Fibroblast of gingiva (primary cell): ENCODE results near the gene HEBP1.

Experiments
- DNase-seq: peaks from one replicate; pipeline ENCODE4 v3.0.0-alpha.2; 2011; ENCODE audit warnings: low read depth

Gene HEBP1

DNA sequence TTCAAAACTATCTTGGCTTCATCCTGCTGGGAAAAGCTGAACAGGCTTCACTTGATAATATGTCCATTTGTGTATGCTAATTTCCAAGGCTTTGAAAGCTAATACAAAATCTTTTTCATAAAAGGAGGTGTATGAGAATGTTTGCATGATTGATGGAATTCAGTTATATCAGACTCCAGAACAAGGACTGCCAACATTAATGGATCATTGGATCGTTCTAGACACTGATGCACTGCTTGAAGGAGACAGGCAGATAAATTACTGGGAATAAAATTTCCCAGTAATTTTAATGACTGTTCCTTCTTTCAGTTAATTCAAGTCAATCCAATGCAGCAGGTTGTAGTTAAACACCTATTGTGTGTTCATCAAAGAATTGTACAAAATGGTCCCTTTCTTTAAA, 48.6 kb downstream of the HEBP1 start:
- no peak for DNase-seq

DNA sequence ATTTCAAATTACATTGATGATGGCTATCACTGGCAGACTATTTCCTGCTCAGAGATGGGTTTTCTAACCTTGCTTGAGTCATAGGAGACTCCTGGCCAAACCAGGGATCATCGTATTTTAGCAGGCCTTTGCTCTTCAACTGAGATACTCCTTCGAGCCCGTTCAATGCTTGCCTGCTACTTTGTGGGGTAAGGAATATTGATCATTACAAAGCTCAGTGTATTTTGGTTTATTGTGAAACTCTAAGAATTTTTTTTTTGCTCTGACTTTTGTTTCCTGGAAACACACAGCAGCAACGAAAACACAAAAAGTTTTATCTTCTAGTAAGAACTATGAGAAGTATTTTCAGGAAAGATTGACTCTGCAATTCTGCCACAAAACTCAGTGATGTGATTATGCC, 52.2 kb downstream of the HEBP1 start:
- DNase-seq: no peak

DNA sequence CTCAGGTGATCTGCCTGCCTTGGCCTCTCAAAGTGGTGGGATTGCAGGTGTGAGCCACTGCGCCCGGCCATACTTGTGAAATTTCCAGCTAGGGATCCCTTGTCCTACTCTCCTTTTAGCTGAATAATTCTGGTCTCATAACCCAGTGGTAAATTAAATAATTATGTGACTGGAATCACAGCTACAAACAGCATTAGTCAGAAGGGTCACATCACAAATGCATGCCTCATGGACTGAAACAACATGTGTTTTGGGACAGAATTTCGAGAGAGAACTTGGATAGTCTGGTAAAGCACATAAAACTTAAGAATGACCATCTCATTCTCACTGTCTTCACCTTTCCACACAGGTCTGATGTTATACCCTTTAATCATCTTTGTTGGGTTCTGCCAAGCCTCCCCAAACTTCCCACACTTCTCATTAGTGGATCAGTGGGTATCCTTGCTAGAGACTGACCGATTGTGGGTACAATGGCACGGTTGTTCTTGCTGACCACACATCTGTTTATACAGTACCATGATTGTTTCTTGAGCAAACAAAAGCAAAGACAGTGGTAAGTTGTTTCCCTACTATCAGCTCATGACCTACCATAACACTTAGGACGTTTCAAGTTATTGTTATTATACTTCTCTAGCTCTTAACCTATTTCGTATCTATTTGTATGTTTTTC, 53.2 kb downstream of the HEBP1 start:
- DNase-seq: peak; percentile 26

DNA sequence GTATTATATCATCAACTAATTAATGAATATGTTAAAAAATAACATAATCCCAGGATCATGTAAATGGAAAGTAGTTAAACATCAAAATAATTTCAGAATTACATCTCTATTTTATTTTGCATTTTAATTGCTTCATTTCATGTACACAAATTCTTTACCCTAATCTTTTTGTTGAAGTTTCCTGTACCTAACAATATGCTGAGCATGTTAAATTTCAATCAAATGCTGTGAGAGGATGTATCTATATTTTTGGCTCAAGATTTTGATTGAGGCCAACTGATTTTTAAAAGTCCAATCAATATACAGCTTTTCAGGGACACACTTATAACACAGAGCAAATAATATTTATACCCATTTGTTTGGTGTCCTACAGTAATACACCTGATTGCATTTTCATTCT, 54.5 kb downstream of the HEBP1 start:
- no peak for DNase-seq

DNA sequence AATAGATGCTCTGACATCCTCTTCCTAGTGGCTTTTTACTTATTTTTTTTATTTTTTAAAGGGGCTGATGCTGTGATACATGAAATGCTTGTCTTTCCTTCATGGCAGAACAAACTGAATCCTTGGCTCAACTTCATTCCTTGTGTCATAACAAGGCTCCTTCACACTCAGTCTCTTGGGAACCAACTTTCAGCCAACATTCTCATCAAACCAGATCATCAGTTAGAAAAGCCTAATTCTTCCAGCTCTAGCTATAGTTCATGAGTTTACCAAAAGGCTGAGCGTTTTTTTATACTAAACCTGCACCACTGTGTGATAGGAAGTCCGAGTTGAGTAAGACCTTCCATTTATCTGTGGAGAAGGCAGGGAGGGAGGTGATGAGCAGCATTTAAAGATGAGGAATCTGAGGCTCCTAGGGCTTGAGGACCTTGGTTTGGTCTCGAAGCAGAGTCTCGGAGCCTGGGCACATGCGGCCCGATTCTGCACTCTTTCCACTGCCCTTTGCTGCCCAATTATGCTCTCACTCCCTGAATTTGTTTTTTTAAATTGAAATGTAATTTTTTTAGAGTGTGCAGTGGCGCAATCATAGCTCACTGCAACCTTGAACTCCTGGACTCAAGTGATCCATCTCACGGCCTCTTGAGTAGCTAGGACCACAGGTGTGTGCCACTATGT, 56.3 kb downstream of the HEBP1 start:
- peak; percentile 74 for DNase-seq

DNA sequence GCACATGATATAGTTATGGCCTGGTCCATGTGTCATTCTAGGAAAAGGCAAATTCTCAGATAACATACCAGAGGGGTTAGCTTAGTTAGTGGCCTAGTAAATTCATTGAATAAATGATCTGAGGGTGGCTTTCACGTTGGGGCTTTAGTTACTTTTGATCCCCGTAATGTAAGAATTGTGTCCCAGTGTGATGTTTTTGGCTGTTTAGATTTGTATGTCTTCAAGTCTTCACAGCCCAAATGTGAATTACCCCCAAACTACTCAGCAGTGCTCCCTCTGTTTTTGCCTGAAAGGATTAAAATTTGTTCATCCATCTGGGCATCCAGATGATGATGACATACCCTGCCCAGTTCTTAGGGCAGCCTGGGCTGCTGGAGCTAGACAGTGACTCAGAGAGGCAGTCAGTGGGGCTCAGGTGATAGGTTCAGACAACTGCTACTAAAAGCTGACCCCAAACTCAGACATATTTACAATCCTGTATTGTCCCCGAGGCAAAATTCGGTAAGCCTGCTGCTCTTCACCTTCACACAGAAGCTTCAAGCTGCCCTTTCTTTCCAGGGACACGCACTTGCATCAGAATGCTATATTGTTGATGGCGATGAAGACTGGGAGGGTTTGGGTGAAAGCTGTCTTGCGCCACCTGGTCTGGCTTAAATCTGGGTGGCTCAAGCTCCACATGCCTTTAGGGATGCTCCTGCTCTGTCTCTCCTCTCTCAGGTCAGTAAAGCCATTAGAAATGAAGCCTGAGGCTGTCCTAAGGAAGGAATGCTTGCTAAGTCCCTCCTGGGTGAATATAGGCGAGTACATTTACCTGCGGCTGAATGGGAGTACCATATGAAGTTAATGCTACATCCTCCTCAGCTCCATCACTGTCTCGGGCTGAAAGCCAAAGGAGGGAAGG, 58.4 kb downstream of the HEBP1 start:
- DNase-seq: no peak

DNA sequence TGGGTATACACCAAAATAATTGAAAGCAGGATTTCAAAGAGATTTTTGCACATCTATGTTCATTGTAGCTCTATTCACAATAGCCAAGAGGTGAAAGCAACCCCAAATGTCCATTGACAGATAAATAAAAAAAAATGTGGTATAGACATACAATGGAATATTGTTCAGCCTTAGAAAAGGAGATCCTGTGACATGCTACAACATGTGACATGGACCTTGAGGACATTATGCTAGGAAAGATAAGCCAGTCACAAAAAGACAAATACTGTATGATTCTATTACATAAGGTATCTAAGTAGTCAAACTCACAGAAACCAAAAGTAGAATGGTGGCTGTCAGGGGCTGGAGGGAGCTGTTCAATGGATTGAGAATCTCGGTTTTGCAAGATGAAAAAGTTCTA, 60.2 kb downstream of the HEBP1 start:
- no peak for DNase-seq

DNA sequence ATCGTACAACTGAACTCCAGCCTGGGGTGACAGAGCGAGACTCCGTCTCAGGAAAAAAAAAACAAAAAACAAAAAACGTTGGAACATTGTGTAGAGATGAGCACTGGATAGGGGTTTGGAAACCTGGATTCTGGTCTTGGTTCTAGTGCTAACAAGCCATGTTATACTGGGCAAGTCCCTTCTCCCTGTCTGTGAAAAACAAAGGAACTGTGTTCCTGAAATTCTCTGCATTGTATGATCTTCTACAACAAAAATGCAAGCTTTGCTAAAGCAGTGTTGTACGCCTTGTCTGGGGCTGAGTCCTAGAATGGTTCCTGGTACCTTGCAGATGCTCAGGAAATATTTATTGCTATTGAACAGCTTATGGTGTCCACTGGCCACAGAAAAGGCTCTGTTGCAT, 61.5 kb downstream of the HEBP1 start:
- no peak for DNase-seq

DNA sequence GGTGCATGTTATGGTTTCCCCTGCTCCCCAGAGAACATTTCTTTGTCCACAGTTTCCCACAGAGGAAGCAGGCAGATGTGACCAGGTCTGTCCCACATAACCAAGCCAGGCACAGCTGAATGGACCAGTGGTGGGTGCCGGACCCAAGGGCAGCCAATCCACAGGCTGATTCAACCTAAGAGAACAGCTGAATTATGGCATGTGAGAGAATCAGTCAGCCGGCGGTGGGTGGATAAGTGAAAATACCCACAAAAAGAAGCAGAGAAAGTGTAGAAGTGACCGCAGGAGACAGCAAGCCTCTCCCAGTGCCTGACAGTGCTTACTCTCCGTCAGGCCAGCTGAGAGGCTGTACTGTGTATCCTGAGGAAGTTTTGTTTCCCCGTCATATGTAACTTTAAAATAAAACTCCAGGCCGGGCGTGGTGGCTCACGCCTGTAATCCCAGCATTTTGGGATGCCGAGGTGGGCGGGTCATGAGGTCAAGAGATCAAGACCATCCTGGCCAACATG, 63.0 kb downstream of the HEBP1 start:
- DNase-seq: no peak

DNA sequence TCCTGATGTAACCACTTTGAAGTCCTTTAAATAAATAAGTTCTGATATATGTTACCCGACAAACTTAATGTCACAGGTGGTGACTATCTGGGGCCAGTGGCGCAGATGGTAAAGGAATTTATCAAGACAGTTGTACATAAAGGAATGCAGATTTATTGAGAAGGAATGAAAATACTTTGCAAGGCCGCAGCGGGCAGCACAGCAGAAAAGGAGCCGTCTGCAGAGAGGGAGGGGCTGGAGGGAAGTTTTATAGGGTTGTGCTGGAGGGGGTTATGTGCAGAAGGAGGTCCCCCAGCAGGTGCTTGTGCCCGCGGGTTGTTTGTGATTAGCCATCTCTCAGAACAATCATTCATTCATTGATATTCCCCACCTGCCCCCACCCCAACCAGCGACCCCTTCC, 65.5 kb downstream of the HEBP1 start:
- no peak for DNase-seq

DNA sequence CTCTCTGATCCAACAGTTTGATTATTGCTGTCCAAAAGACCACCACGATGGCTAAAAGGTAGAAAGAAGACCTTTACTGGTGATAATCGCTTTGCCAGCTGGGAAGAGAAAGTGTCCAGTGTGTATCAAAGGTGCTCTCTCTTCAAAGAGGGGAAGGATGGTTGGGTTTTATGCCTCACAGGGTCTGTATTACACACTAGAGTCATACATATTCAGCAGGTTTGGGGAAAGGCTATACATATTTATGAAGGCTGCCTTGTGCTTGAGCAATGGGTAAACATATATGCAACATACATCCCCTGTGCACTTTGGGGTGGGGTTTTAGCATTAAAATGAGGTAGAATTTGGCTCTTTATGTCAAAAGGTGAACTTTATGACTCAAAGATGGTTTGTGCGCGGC, 66.3 kb downstream of the HEBP1 start:
- no peak for DNase-seq

DNA sequence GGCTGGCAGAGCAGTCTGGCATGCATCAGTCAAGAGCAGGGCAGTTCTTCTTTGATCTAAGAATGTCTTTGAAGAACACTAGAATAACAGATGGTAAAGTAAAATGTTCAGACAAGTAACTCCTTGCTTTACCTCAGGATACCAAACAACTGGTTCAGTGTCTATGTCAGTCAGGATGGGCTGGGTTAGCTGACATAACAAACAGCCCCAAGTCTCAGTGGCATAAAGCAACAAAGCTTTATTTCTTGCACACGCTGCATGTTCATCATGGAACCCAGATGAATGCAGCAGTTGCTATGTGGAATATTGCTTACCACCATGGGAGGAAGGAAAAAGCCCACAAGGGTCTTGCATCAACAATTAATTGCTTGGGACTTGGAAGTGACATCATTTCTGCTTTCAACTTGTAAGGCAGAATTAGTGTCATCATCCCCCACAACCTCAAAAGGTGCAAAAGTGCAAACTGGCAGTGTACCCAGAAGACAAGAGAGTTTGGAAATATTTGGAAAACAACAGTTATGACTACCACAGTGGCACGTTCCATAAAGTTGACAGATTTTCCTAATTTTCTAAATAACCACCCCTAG, 69.3 kb downstream of the HEBP1 start:
- no peak for DNase-seq

DNA sequence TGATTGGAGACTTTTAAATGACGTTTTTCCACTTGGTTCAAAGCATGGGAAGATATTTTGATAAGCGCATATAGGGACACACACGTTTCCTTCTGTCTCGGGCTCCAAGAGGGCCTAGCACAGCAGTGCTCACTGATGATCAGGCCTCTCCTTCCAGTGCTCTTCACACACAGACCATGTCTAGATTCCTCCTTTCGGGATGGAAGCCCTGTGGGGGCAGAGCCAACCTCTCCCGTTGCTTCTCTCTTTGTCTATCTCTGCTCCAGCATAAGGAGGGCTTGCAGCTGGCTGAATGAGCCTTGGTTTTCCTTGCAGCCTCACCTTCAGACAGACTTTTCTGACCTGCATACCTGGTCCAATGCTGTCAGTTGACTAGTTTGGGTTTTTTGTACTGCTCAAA, 70.4 kb downstream of the HEBP1 start:
- no peak for DNase-seq

DNA sequence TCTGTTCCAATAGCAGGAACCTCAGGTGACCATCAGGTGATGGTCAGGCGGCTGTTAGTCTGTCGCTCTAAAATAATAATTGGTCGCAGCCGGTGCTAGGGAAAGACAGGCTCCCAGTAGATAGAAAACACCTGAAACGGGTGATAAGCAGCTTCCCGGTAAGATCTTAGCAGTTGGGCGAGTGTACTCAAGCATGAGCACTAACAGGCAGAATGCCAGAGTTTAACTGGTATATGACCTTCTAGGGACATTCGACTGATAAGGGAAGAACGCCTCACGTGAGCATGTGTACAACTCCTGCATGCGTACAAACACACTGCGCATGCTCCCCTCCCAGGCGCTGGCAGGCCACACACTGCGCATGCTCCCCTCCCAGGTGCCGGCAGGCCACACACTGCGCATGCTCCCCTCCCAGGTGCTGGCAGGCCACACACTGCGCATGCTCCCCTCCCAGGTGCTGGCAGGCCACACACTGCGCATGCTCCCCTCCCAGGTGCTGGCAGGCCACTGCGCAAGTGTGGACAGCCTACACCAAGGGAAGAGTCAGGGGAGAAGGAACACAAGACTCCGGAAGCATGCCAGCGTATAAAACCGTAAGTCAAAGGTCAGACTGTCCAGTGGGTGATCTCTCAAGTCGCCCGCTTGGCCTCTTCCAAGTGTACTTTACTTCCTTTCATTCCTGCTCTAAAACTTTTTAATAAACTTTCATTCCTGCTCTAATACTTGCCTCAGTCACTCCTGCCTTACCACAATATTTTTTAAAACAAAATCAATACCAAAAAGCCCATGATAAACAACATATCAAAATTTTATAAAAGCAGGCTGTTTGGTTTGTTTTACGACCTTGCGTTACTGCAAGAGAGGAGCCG, 72.6 kb downstream of the HEBP1 start:
- no peak for DNase-seq

DNA sequence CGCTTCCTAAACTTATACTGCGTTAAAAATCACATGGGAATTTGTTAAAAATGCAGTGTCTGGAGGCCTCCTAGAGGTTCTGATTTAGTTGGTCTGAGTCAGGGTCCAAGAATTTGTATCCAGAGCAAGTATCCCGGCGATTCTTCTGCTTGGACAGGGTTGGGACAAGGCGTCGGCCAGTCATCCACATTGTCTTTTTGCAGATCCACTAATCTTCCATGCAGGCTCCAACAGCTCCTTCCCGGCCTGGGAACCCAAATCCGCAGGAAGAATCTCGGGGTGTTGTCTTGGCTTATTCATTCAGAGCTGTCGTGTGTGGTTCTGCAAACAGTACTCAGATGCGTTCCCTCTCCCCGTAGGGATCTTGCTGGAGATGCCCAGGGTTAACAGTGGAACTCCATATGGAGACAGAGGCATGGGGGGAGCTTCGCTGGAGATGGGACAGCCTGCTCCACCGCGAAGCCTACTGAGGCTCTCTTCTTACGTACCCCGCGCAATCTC, 73.4 kb downstream of the HEBP1 start:
- DNase-seq: no peak

DNA sequence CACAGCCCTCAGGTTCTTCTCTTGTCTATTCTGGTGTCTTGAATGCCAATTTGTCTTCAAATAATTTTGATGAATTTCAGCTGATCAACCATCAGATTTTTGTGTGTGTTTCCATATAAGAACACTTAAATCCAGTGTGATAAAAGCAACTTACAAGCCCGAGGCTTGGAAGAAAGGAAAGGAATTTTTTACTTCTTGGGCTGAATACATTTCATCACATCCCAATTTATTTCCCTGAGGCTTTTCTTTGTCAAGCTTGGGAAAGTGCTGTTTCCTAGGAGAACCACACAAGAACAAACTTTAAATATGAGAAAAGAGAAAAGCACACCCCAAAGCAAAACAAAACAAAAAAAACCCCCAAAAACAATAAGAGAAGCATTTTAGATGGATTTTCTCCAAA, 74.7 kb downstream of the HEBP1 start:
- peak; percentile 53 for DNase-seq
